Activated naive CD4-positive, alpha-beta T cell treated with anti-CD3 and anti-CD28 coated beads, Interleukin-2, amount 50 U/mL, for 72 hours (primary cell): ENCODE data around the gene PRKCD. TPM values are rescaled to one million over a fixed set of nuclear protein-coding genes. Genes with fewer than 3 reads are reported as not detected.

ENCODE experiments used
- ATAC-seq, 2 donors: fragments of 150-1000 bp; cut with Tn5 transposase; 2 replicates each; pipeline ENCODE4 v1.10.0; 2021; ENCODE audit warnings: mild to moderate bottlenecking in 2 of 2, moderate library complexity in 2 of 2
- DNase-seq, 2 donors: peaks; one replicate each; pipeline ENCODE4 v3.0.0; 2021 to 2022; ENCODE audit warnings: low spot score in 2 of 2
- H3K27ac Mint-ChIP-seq, 2 donors: one replicate each; pipeline ENCODE4 v1.8.0; 2022; ENCODE audit warnings: mild to moderate bottlenecking in 2 of 2, mixed read lengths in 2 of 2
- H3K36me3 Mint-ChIP-seq, 2 donors: one replicate each; pipeline ENCODE4 v1.8.0; 2022; ENCODE audit warnings: mixed read lengths in 2 of 2
- H3K9me3 Mint-ChIP-seq, 2 donors: one replicate each; pipeline ENCODE4 v1.8.0; 2022; ENCODE audit warnings: mixed read lengths in 2 of 2
- total RNA-seq, 2 donors: library from RNA; stranded (reverse); gene quantifications; one replicate each; pipeline ENCODE4 v1.2.3, GENCODE V29; 2022

PRKCD gene
- 10 to 100 TPM in 1 of 2 donors, 1 to 10 TPM in 1; 3.4 to 22.5 TPM for total RNA-seq

GRCh38 chr3:53160660-53161449 lies at the start of gene PRKCD:
PRKCD (plus strand) TSS chr3:53161209; CDS start chr3:53178423, 17,214 bp downstream.
- H3K36me3 Mint-ChIP-seq = no peaks in the 10 kb centered on the region

GRCh38 chr3:53111822-53112221 lies 49.2 kb upstream of the PRKCD start:
- H3K27ac Mint-ChIP-seq = no peak overlapping the region
- ATAC-seq = no peak
- peaks cover 0 to 5% of the 10 kb centered on the region in 2 donors for H3K9me3 Mint-ChIP-seq

More at GRCh38 chr3:53160660-53161449, at the start of gene PRKCD:
- Mint-ChIP-seq H3K9me3 (no peaks in the 10 kb centered on the region), H3K27ac (peak within 1 kb of the TSS; percentile 44 to 52)
- peak; percentile 75 to 81 for DNase-seq
- peak; percentile 67 to 86 for ATAC-seq

GRCh38 chr3:53113293-53114010 lies 47.6 kb upstream of the PRKCD start:
- no peak for ATAC-seq
- peaks cover 0 to 21% of the 10 kb centered on the region in 2 donors for H3K36me3 Mint-ChIP-seq
- no peak overlapping the region for H3K27ac Mint-ChIP-seq
- peaks cover 0 to 5% of the 10 kb centered on the region in 2 donors for H3K9me3 Mint-ChIP-seq
- DNase-seq = no peak

More at GRCh38 chr3:53111822-53112221, 49.2 kb upstream of the PRKCD start:
- no peak for DNase-seq
- peaks cover 5 to 15% of the 10 kb centered on the region in 2 donors for H3K36me3 Mint-ChIP-seq

- DNase-seq (peak; percentile 72 to 88), ATAC-seq (peak; percentile 32 to 46)
- Mint-ChIP-seq H3K9me3 (peaks cover 0 to 3% of the 10 kb centered on the region in 2 donors), H3K27ac (no peak overlapping the region), H3K36me3 (peaks cover 0 to 20% of the 10 kb centered on the region in 2 donors)
Measured at GRCh38 chr3:53114011-53114400, 47.0 kb upstream of the PRKCD start.

- Mint-ChIP-seq H3K9me3 (no peaks in the 10 kb centered on the region), H3K27ac (no peak overlapping the region), H3K36me3 (peaks cover 0 to 15% of the 10 kb centered on the region in 2 donors)
- peak; percentile 74 to 97 for ATAC-seq
- DNase-seq = peak in 1 of 2 donors; percentile 62
Measured at GRCh38 chr3:53114412-53115074, 46.5 kb upstream of the PRKCD start.

- DNase-seq (no peak), ATAC-seq (no peak)
- Mint-ChIP-seq H3K36me3 (peaks cover 0 to 9% of the 10 kb centered on the region in 2 donors), H3K9me3 (no peaks in the 10 kb centered on the region), H3K27ac (no peak overlapping the region)
Measured at GRCh38 chr3:53116956-53117355, 44.1 kb upstream of the PRKCD start.

GRCh38 chr3:53120336-53120735 lies 40.7 kb upstream of the PRKCD start:
- H3K27ac Mint-ChIP-seq = peak overlapping the region in 1 of 2 donors; percentile 22
- peaks cover 14 to 26% of the 10 kb centered on the region in 2 donors for H3K36me3 Mint-ChIP-seq

GRCh38 chr3:53122255-53122932 lies 38.6 kb upstream of the PRKCD start:
- Mint-ChIP-seq H3K9me3 (no peaks in the 10 kb centered on the region), H3K36me3 (peaks cover 14 to 26% of the 10 kb centered on the region in 2 donors), H3K27ac (no peak overlapping the region)
- ATAC-seq = no peak
- no peak for DNase-seq

More at GRCh38 chr3:53120336-53120735, 40.7 kb upstream of the PRKCD start:
- ATAC-seq = no peak
- no peaks in the 10 kb centered on the region for H3K9me3 Mint-ChIP-seq
- DNase-seq = no peak

GRCh38 chr3:53122933-53123305 lies 38.1 kb upstream of the PRKCD start:
- Mint-ChIP-seq H3K9me3 (no peaks in the 10 kb centered on the region), H3K36me3 (peaks cover 14 to 25% of the 10 kb centered on the region in 2 donors), H3K27ac (no peak overlapping the region)
- no peak for ATAC-seq
- no peak for DNase-seq

GRCh38 chr3:53123510-53123909 lies 37.5 kb upstream of the PRKCD start:
- H3K27ac Mint-ChIP-seq = no peak overlapping the region
- DNase-seq = no peak
- H3K36me3 Mint-ChIP-seq = peaks cover 14 to 19% of the 10 kb centered on the region in 2 donors
- H3K9me3 Mint-ChIP-seq = no peaks in the 10 kb centered on the region
- ATAC-seq = no peak

- Mint-ChIP-seq H3K36me3 (peaks cover 14 to 17% of the 10 kb centered on the region in 2 donors), H3K27ac (no peak overlapping the region), H3K9me3 (no peaks in the 10 kb centered on the region)
- no peak for DNase-seq
- no peak for ATAC-seq
Measured at GRCh38 chr3:53123953-53124352, 37.1 kb upstream of the PRKCD start.

GRCh38 chr3:53126601-53127000 lies 34.4 kb upstream of the PRKCD start:
- ATAC-seq (no peak), DNase-seq (no peak)
- H3K9me3 Mint-ChIP-seq = no peaks in the 10 kb centered on the region
- no peak overlapping the region for H3K27ac Mint-ChIP-seq
- peaks cover 17 to 23% of the 10 kb centered on the region in 2 donors for H3K36me3 Mint-ChIP-seq

GRCh38 chr3:53129344-53129743 lies 31.7 kb upstream of the PRKCD start:
- Mint-ChIP-seq H3K36me3 (peaks cover 0 to 12% of the 10 kb centered on the region in 2 donors), H3K9me3 (no peaks in the 10 kb centered on the region), H3K27ac (peak overlapping the region; percentile 93 to 98)
- DNase-seq (no peak), ATAC-seq (no peak)

- DNase-seq (peak; percentile 96 to 97), ATAC-seq (peak; percentile 94 to 96)
- H3K36me3 Mint-ChIP-seq = peaks cover 0 to 8% of the 10 kb centered on the region in 2 donors
- H3K27ac Mint-ChIP-seq = peak within 1 kb of the TSS; percentile 93 to 98
- H3K9me3 Mint-ChIP-seq = no peaks in the 10 kb centered on the region
Measured at GRCh38 chr3:53130179-53131061, 30.6 kb upstream of the PRKCD start, which contains the start of gene RFT1. RFT1 (minus strand) TSS chr3:53130435; CDS start chr3:53130400, 35 bp downstream.

GRCh38 chr3:53131096-53131495 lies 29.9 kb upstream of the PRKCD start:
- DNase-seq = no peak
- Mint-ChIP-seq H3K27ac (peak overlapping the region; percentile 93 to 98), H3K36me3 (peaks cover 0 to 8% of the 10 kb centered on the region in 2 donors), H3K9me3 (no peaks in the 10 kb centered on the region)
- ATAC-seq = no peak
